Measurements from ENCODE around the gene GH1.

- TF ChIP-seq POLR2A (IDR thresholded peaks at IDR 0.05) = no peak
- peak; percentile 18 to 51 (median 33) for TF ChIP-seq CTCF (IDR thresholded peaks at IDR 0.05)
These were observed 32.6 kb upstream of the GH1 start for GRCh38 chr17:63950940-63951907.
